Epithelial cell of esophagus (primary cell): Measurements from ENCODE around the gene ACP4.
"Not testable (repeated sequence)": the region's sequence is repeated elsewhere in the genome, so short reads cannot be mapped to it uniquely, and the experiment has no call there.

Experiments used
- DNase-seq: peaks from one replicate; pipeline ENCODE4 v3.0.0; 2010; ENCODE audit warnings: low read depth
- H3K4me3 ChIP-seq: 2 replicates; pipeline ENCODE4 v1.5.1; 2011; ENCODE audit warnings: mild to moderate bottlenecking, low read length, control low read depth
- TF ChIP-seq, protein P1 (sequence below): IDR thresholded peaks from 2 replicates; pipeline ENCODE4 v1.5.1; 2011; ENCODE audit warnings: low read depth, mild to moderate bottlenecking, low read length, control low read depth, inconsistent platforms; ENCODE audit not compliant: insufficient read depth; ENCODE audit errors: missing control alignments

Gene ACP4

DNA sequence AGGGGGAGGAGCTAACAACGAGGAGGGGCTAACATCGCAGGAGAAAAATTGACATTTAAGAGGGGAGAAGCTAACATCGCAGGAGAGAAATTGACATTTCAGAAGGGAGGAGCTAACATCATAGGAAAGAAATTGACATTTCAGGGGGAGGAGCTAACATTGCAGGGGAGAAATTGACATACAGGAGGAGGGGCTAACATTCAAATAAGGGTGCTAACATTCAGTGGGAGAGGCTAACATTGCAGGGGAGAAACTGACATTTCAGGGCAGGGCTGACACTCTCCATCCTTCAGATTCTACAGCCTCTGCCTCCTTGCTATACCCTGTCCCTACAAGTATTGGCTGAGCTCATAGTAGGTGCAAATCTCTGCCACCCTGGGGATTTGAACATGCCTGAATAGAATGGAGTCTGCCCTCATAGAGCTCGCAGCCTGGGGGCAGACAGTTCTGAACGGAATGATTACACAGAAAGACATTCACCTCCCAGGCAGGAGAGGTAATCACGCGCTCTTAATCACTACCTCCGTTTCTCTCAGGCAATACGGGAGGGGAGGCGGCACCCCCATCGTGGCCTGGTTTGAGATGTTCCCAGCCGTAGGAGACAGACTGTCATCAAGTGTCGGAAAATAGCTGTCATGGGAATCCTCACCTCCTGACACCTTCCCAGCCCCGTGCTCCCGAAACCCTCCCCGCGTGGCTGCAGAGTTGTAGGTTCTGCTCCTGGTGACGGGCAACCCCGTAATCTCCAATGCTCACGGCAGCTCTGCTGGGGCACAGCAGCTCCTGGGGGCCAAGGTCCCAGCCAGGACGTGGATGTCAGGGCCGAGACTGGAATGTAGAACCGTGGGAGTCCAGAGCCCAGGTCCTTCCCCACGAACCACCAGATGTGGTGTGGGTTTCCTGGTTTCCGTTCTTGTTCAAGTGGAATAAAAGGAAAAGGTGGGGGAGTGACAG is 10.4 kb upstream of the ACP4 start:
- DNase-seq: no peak
- TF ChIP-seq, protein P1, sequence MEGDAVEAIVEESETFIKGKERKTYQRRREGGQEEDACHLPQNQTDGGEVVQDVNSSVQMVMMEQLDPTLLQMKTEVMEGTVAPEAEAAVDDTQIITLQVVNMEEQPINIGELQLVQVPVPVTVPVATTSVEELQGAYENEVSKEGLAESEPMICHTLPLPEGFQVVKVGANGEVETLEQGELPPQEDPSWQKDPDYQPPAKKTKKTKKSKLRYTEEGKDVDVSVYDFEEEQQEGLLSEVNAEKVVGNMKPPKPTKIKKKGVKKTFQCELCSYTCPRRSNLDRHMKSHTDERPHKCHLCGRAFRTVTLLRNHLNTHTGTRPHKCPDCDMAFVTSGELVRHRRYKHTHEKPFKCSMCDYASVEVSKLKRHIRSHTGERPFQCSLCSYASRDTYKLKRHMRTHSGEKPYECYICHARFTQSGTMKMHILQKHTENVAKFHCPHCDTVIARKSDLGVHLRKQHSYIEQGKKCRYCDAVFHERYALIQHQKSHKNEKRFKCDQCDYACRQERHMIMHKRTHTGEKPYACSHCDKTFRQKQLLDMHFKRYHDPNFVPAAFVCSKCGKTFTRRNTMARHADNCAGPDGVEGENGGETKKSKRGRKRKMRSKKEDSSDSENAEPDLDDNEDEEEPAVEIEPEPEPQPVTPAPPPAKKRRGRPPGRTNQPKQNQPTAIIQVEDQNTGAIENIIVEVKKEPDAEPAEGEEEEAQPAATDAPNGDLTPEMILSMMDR: no peak
- no peak overlapping the region for H3K4me3 ChIP-seq

DNA sequence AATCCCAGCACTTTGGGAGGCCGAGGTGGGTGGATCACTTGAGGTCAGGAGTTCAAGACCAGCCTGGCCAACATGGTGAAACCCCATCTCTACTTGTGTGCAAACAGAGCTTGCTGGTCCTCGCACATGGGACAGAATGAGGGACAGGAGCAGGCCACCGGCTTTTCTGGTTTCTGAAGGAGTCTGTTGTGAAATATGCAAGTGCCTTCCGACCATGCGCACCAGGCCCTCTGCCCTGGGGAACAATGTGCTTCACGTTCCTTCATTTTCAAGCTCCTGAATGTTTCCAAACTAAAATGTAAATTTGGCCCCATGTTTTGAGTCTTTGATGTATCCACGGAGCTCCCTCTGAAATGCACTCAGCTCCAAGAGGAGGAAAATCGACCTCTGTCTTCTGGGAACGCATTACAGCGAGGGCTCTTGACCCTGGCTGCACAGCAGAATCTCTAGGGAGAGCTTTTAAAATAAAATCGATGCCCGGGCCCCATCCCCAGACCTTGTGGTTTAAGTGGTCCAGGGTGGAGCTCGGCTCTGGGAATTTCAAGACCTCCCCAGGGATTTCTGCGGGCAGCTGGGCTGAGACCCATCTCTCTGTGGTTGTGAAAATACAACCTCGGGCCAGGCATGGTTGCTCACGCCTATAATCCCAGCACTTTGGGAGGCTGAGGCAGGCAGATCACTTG is 9.3 kb upstream of the ACP4 start:
- TF ChIP-seq, protein P1: no peak
- no peak overlapping the region for H3K4me3 ChIP-seq
- no peak for DNase-seq

DNA sequence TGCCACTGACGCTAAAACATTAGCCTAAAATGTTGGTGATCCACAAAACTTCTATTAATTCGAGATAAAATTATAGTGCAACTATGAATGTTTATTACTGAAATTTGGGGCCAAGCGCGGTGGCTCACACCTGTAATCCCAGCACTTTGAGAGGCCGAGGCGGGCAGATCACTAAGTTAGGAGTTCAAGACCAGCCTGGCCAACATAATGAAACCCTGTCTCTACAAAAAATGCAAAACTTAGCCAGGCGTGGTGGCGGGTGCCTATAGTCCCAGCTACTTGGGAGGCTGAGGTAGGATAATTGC is 6.4 kb upstream of the ACP4 start:
- not testable (repeated sequence) for DNase-seq, H3K4me3 ChIP-seq

DNA sequence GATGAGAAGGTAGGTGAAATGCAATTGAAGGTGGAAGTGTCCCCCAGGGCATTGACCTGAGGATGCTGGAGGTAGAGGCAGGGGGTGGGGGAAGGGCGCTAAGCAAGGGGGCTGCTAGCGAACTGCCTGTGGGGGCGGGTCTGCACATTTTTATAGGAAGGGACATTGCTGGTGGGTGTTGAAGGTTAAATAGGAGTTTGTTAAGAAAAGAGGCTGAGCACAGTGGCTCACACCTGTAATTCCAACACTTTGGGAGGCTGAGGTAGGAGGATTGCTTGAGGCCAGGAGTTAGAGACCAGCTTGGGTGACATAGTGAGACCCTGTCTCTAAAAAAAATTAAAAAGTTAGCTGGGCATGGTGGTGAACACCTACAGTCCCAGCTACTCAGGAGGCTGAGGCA is 5.5 kb upstream of the ACP4 start:
- no peak for DNase-seq
- TF ChIP-seq, protein P1: no peak
- no peak overlapping the region for H3K4me3 ChIP-seq

DNA sequence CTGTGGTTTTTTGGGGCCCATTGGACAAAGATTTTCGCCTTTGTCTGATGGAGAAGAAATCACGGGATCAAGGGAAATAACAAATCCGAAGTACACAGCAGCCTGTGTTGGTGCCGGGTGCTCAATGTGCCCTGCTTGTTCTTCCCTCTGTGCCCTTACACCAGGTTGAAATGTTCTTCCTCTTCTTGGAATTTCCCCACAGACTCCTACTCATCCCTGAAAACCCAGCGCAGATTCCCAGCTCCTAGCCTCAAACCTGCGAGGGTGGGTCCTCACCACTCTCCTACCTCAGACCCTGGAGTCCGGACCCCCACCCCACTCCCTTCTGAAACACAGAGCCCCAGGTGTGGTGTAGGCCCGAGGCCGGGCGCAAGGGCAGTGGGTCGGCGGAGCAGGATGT is 4.9 kb upstream of the ACP4 start:
- no peak for DNase-seq
- TF ChIP-seq, protein P1: no peak
- no peak overlapping the region for H3K4me3 ChIP-seq

DNA sequence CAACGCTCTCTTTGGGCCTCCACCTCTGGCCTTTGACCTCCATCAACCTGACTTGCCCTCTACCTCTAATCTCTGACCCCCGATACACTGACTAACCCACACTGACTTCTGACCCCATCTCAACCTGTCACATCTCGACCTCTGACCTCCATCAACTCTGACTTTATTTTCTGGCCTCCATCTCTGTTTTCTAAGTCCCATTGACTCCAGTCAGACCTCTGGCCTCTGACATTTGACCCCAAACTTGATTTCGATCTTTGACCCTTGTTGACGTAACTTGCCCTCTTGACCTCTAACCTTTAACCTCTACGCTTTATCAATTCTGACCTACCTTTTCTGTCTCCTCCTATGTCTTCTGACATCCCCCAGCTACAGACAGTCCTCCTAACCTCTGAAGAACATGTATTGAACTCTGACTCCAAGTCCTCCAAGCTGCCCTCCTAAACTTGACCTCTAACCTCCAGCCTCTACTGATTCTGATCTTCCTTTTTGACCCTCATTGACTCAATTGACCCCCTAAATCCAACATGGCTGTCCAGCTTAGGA is 780 bp downstream of the ACP4 start:
- TF ChIP-seq, protein P1: no peak
- no peak for DNase-seq
- H3K4me3 ChIP-seq: no peak overlapping the region

DNA sequence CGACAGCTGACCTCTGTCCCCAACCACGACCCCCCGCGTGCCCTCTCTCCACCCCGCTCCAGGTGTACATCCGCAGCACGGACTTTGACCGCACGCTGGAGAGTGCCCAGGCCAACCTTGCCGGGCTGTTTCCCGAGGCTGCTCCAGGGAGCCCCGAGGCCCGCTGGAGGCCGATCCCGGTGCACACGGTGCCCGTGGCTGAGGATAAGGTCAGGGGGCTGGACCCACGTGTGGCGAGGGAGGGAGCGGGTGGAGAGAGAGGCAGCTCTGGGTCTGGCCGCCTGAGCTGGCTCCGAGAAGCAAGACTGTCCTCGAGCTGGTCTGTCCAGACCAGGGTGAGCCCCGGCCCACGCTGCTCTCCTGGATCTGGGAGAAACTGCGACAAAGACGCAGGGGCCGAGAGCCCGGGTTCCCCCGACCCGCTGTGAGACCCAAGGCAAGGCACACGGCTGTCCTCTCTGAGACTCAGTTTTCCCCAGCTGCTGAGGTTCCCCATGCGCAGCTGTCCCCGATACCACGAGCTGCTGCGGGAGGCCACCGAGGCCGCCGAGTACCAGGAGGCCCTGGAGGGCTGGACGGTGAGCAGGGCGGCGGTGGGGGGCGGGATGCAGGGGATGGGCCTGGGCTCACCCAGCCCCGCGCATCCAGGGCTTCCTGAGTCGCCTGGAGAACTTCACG is 1.5 kb downstream of the ACP4 start:
- no peak overlapping the region for H3K4me3 ChIP-seq
- DNase-seq: no peak
- TF ChIP-seq, protein P1: no peak
